Astrocyte (in vitro differentiated cells and primary cell): ENCODE data around the gene PI4KA. TPM values are rescaled to one million over a fixed set of nuclear protein-coding genes. Genes with fewer than 3 reads are reported as not detected.
"Not testable (repeated sequence)": the region's sequence is repeated elsewhere in the genome, so short reads cannot be mapped to it uniquely, and the experiment has no call there.

Source experiments
- DNase-seq: peaks from one replicate; pipeline ENCODE4 v3.0.0-alpha.2; 2010; ENCODE audit warnings: low read depth
- FAIRE-seq: peaks from 2 replicates; lab custom pipeline; 2011; peaks lifted over from hg19 to GRCh38; lab: Jason Lieb, UNC
- H2AFZ ChIP-seq: 2 replicates; pipeline ENCODE4 v1.6.0; 2012; ENCODE audit warnings: low read depth, low read length, inconsistent platforms
- H3K27ac ChIP-seq: 2 replicates; pipeline ENCODE4 v1.5.1; 2011; ENCODE audit warnings: low read depth, low read length, inconsistent platforms
- H3K27me3 ChIP-seq: 2 replicates; pipeline ENCODE4 v1.6.0; 2011; ENCODE audit warnings: low read length, inconsistent platforms; ENCODE audit not compliant: insufficient read depth
- H3K36me3 ChIP-seq: 2 replicates; pipeline ENCODE4 v1.5.1; 2011; ENCODE audit warnings: low read length, inconsistent platforms; ENCODE audit not compliant: insufficient read depth
- H3K4me1 ChIP-seq: 2 replicates; pipeline ENCODE4 v1.5.1; 2011; ENCODE audit warnings: low read length, inconsistent platforms; ENCODE audit not compliant: insufficient read depth
- H3K4me2 ChIP-seq: 2 replicates; pipeline ENCODE4 v1.6.0; 2012; ENCODE audit warnings: low read length, inconsistent platforms
- H3K4me3 ChIP-seq: 2 replicates; pipeline ENCODE4 v1.5.1; 2011; ENCODE audit warnings: low read depth, mild to moderate bottlenecking, low read length, inconsistent platforms; ENCODE audit not compliant: insufficient read depth
- H3K79me2 ChIP-seq: 2 replicates; pipeline ENCODE4 v1.6.0; 2012; ENCODE audit warnings: mild to moderate bottlenecking, low read length, inconsistent platforms; ENCODE audit not compliant: insufficient read depth
- H3K9ac ChIP-seq: 2 replicates; pipeline ENCODE4 v1.6.0; 2012; ENCODE audit warnings: mild to moderate bottlenecking, low read length, inconsistent platforms
- H3K9me3 ChIP-seq: 2 replicates; pipeline ENCODE4 v1.5.1; 2012; ENCODE audit warnings: low read depth, mild to moderate bottlenecking, low read length, inconsistent platforms; ENCODE audit not compliant: insufficient read depth
- H4K20me1 ChIP-seq: 2 replicates; pipeline ENCODE4 v1.6.0; 2012; ENCODE audit warnings: low read length, inconsistent platforms; ENCODE audit not compliant: insufficient read depth
- H3K27ac Mint-ChIP-seq: one replicate; pipeline ENCODE4 v1.8.0; 2021; ENCODE audit warnings: mild to moderate bottlenecking, mixed read lengths; ENCODE audit not compliant: unreplicated experiment
- H3K27me3 Mint-ChIP-seq: one replicate; pipeline ENCODE4 v1.8.0; 2021; ENCODE audit warnings: low read depth, mixed read lengths; ENCODE audit not compliant: unreplicated experiment
- H3K36me3 Mint-ChIP-seq: one replicate; pipeline ENCODE4 v1.8.0; 2021; ENCODE audit warnings: low read depth, mixed read lengths; ENCODE audit not compliant: unreplicated experiment
- H3K4me1 Mint-ChIP-seq: one replicate; pipeline ENCODE4 v1.8.0; 2021; ENCODE audit warnings: low read depth, mixed read lengths; ENCODE audit not compliant: unreplicated experiment
- H3K4me3 Mint-ChIP-seq: one replicate; pipeline ENCODE4 v1.8.0; 2021; ENCODE audit warnings: mild to moderate bottlenecking, moderate library complexity, mixed read lengths; ENCODE audit not compliant: unreplicated experiment
- H3K9me3 Mint-ChIP-seq: one replicate; pipeline ENCODE4 v1.8.0; 2021; ENCODE audit warnings: mild to moderate bottlenecking, mixed read lengths; ENCODE audit not compliant: unreplicated experiment
- EZH2 ChIP-seq: IDR thresholded peaks from 2 replicates; pipeline ENCODE4 v1.6.1; 2012; ENCODE audit warnings: mild to moderate bottlenecking, low read length, inconsistent platforms; ENCODE audit not compliant: insufficient read depth
- total RNA-seq: library from RNA; stranded (reverse); gene quantifications from 2 replicates; pipeline ENCODE4 v1.2.1, GENCODE V29; 2021
- TF ChIP-seq, protein P1 (sequence below): IDR thresholded peaks from 2 replicates; pipeline ENCODE4 v1.5.1; 2011; ENCODE audit warnings: low read depth, mild to moderate bottlenecking, inconsistent platforms, low read length, moderate library complexity; ENCODE audit not compliant: insufficient read depth

PI4KA gene
- total RNA-seq, 1 donor from 2014 or later, result 35.9 TPM

DNA sequence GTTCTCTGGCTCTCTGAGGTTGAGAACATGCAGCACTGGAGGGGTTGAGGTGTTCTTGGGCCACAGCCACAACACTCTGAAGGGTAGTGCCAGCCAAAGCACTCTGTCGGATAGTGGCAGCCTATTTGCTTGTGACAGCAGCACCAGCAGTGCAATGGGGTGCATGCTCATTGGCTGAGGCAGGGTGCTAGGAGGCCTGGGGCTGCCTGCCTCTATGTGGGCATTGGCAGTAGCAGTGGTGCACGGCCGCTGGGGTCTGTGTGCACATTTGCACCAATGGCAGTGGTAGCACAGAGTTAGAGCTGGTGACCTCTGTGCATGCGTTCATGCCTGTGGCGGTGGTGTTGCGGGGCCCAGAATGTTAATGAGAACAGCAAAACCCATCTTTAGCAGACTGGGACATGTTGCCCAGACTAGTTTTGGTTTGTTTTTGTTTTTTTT, 25.4 kb downstream of the PI4KA start:
- Histone ChIP-seq H3K9me3 (no peaks in the 10 kb centered on the region), H3K36me3 (peaks cover 5% of the 10 kb centered on the region), H4K20me1 (peaks cover 11% of the 10 kb centered on the region), H3K4me3 (no peak overlapping the region), H3K4me1 (no peaks in the 10 kb centered on the region), H3K27me3 (no peaks in the 10 kb centered on the region), H3K9ac (no peak overlapping the region), H3K27ac (no peak overlapping the region), H3K4me2 (no peak overlapping the region), H2AFZ (no peak overlapping the region), H3K79me2 (peaks cover 11% of the 10 kb centered on the region)
- no peak overlapping the region for H3K27ac Mint-ChIP-seq
- TF ChIP-seq EZH2, result no peak
- TF ChIP-seq, protein P1, sequence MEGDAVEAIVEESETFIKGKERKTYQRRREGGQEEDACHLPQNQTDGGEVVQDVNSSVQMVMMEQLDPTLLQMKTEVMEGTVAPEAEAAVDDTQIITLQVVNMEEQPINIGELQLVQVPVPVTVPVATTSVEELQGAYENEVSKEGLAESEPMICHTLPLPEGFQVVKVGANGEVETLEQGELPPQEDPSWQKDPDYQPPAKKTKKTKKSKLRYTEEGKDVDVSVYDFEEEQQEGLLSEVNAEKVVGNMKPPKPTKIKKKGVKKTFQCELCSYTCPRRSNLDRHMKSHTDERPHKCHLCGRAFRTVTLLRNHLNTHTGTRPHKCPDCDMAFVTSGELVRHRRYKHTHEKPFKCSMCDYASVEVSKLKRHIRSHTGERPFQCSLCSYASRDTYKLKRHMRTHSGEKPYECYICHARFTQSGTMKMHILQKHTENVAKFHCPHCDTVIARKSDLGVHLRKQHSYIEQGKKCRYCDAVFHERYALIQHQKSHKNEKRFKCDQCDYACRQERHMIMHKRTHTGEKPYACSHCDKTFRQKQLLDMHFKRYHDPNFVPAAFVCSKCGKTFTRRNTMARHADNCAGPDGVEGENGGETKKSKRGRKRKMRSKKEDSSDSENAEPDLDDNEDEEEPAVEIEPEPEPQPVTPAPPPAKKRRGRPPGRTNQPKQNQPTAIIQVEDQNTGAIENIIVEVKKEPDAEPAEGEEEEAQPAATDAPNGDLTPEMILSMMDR, result no peak
- H3K4me3 Mint-ChIP-seq, result no peak overlapping the region
- H3K36me3 Mint-ChIP-seq, result peaks cover 29% of the 10 kb centered on the region
- no peaks in the 10 kb centered on the region for H3K4me1 Mint-ChIP-seq
- no peaks in the 10 kb centered on the region for H3K9me3 Mint-ChIP-seq
- H3K27me3 Mint-ChIP-seq, result no peaks in the 10 kb centered on the region
- FAIRE-seq (no peak), DNase-seq (no peak)

DNA sequence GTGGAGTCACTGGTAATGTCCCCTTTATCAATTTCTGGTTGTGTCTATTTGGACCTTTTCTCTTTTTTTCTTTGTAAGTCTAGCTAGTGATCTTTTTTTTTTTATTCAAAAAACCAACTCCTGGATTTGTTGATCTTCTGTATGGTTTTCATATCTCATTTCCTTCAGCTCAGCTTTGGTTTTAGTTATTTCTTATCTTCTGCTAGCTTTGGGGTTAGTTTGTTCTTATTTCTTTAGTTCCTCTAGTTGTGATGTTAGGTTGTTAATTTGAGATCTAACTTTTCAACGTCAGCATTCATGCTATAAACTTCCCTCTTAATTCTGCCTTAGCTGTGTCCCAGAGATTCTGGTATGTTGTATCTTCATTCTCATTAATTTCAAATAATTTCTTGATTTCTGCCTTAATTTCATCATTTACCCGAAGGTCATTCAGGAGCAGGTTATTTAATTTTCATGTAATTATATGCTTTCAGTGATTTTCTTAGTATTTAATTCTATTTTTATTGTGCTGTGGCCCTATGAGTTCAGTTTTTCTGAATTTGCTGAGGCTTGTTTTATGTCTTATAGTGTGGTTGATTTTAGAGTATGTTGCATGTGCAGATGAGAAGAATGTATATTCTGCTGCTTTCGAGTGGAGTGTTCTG, 29.0 kb downstream of the PI4KA start:
- H3K36me3 Mint-ChIP-seq, result peaks cover 30% of the 10 kb centered on the region
- Histone ChIP-seq H3K79me2 (no peaks in the 10 kb centered on the region), H3K9me3 (no peaks in the 10 kb centered on the region), H3K9ac (no peak overlapping the region), H3K4me3 (no peak overlapping the region), H2AFZ (no peak overlapping the region), H3K27me3 (no peaks in the 10 kb centered on the region), H4K20me1 (no peaks in the 10 kb centered on the region), H3K27ac (no peak overlapping the region), H3K36me3 (peaks cover 5% of the 10 kb centered on the region), H3K4me1 (no peaks in the 10 kb centered on the region), H3K4me2 (no peak overlapping the region)
- FAIRE-seq (no peak), DNase-seq (no peak)
- no peaks in the 10 kb centered on the region for H3K4me1 Mint-ChIP-seq
- no peaks in the 10 kb centered on the region for H3K27me3 Mint-ChIP-seq
- no peak overlapping the region for H3K4me3 Mint-ChIP-seq
- H3K27ac Mint-ChIP-seq, result no peak overlapping the region
- H3K9me3 Mint-ChIP-seq, result no peaks in the 10 kb centered on the region
- TF ChIP-seq, protein P1, result no peak
- no peak for TF ChIP-seq EZH2

DNA sequence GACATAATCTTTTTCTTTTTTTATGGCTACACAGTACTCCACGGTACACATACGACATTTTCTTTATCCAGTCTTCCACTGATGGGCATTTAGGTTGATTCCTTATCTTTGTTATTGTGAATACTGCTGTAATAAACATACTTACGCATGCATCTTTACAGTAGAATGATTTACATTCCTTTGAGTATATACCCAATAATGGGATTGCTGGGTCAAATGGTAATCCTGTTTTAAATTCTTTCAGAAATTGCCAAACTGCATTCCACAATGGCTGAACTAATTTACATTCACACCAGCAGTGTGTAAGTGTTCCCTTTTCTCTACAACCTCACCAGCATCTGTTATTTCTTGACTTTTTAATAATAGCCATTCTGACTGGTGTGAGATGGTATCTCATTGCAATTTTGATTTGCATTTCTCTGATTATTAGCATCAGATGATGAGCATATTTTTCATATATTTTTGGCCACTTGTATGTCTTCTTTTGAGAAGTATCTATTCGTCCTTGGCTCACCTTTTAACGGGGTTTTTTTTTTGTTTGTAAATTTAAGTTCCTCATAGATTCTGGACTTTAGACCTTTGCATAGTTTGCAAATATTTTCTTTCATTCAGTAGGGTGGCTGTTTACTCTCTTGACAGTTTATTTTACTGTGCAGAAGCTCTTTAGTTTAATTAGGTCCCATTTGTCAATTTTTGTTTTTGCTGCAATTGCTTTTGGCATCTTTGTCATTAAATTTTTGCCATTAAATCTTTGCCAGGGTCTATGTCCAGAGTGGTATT, 32.0 kb downstream of the PI4KA start:
- not testable (repeated sequence) for H3K4me2 ChIP-seq, H3K36me3 ChIP-seq, H2AFZ ChIP-seq, H3K9ac ChIP-seq, H3K4me1 ChIP-seq, H3K4me1 Mint-ChIP-seq, H4K20me1 ChIP-seq, H3K4me3 Mint-ChIP-seq, H3K27me3 ChIP-seq, H3K4me3 ChIP-seq, DNase-seq, H3K79me2 ChIP-seq, FAIRE-seq, H3K27me3 Mint-ChIP-seq, H3K27ac ChIP-seq, H3K9me3 Mint-ChIP-seq, H3K9me3 ChIP-seq, H3K27ac Mint-ChIP-seq
- H3K36me3 Mint-ChIP-seq, result peaks cover 18% of the 10 kb centered on the region
